Fibroblast of skin of back (primary cell): Measurements from ENCODE around the gene PROC.
A peak's percentile ranks its signal among the peaks of the same experiment; 100 is the strongest.

Experiments
- DNase-seq: peaks from one replicate; pipeline ENCODE4 v3.0.0-alpha.2; 2013

PROC gene

GRCh38 chr2:127463155-127463991 lies 45.1 kb downstream of the PROC start:
- DNase-seq: peak; percentile 33

- no peak for DNase-seq
These were observed 46.4 kb downstream of the PROC start for GRCh38 chr2:127464470-127465257.

DNA sequence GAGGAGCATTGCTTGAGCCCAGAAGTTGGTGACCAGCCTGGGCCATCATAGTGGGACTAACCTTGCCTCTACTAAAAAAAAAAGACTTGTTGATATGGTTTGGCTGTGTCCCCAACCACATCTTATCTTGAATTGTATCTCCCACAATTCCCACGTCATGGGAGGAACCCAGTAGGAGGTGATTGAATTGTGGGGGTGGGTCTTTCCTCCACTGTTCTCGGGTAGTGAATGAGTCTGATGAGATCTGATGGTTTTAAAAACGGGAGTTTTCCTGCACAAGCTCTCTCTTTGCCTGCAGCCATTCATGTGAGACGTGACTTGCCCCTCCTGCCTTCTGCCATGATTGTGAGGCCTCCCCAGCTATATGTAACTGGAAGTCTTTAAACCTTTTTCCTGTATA lies 47.0 kb downstream of the PROC start:
- DNase-seq: no peak

GRCh38 chr2:127469051-127469450 lies 50.8 kb downstream of the PROC start:
- DNase-seq: no peak

- no peak for DNase-seq
These were observed 51.7 kb downstream of the PROC start for GRCh38 chr2:127469974-127470373.

- DNase-seq: no peak
These were observed 53.2 kb downstream of the PROC start for GRCh38 chr2:127471286-127471988.

GRCh38 chr2:127472268-127472667 lies 54.0 kb downstream of the PROC start:
- DNase-seq: no peak

GRCh38 chr2:127475788-127476187 lies 57.6 kb downstream of the PROC start:
- DNase-seq: no peak
